ENCODE measurements around the gene C2orf76. TPM values are rescaled to one million over a fixed set of nuclear protein-coding genes. Genes with fewer than 3 reads are reported as not detected.

Gene C2orf76
- total and polyA plus RNA-seq, 2 of the 4 experiments (the other 2 are of a cell fraction) = 10.6 to 12.6 TPM

GRCh38 chr2:119307419-119308140 is 59.1 kb downstream of the C2orf76 start:
- H2AFZ ChIP-seq (replicated peaks; ENCODE audit: low read length, poor library complexity) = no peak overlapping the region
- ATAC-seq (ENCODE audit: low read depth) (no peak), DNase-seq (no peak)
- H3K27me3 ChIP-seq (ENCODE audit: control insufficient read depth, insufficient read depth, low read length) = no peaks in the 10 kb centered on the region
- no peaks in the 10 kb centered on the region for H4K20me1 ChIP-seq (ENCODE audit: insufficient read depth, low read length)
- intact Hi-C loops (cut with micrococcal nuclease) = no loop called here
- H2BK20ac ChIP-seq (ENCODE audit: low read depth, low read length) = no peak overlapping the region
- no peaks in the 10 kb centered on the region for H3K4me1 ChIP-seq (ENCODE audit: control insufficient read depth, insufficient read depth, low read length)
- H3K18ac ChIP-seq (ENCODE audit: low read depth, low read length) = no peak overlapping the region
- H3K9ac ChIP-seq (ENCODE audit: low read depth, low read length) = no peak overlapping the region
- H2BK5ac ChIP-seq (ENCODE audit: low read depth, low read length, poor library complexity, severe bottlenecking) = no peak overlapping the region
- no peak overlapping the region for H3K4me2 ChIP-seq (ENCODE audit: low read depth, low read length)
- no peak overlapping the region for H3K4ac ChIP-seq (ENCODE audit: low read depth, low read length)
- H3K14ac ChIP-seq (replicated peaks; ENCODE audit: low read depth, low read length) = no peak overlapping the region
- POLR2A ChIA-PET (ENCODE audit: unreplicated experiment) = no interaction called here
- no peak overlapping the region for H2BK120ac ChIP-seq (ENCODE audit: low read depth, low read length)
- H4K8ac ChIP-seq (ENCODE audit: low read depth in 2 of 2, low read length in 2 of 2) = no peak overlapping the region
- no peak overlapping the region for H3K23ac ChIP-seq (ENCODE audit: low read depth, low read length)
- dilution Hi-C loops (cut with HindIII; ENCODE audit: low sequenced_read_pairs, unreplicated experiment) = no loop called here
- no peak overlapping the region for H3K4me3 ChIP-seq (ENCODE audit: insufficient read depth, low read depth, low read length)
- no peak overlapping the region for H3K27ac ChIP-seq (ENCODE audit: insufficient read depth, low read length)
- in situ Hi-C loops (cut with MboI; ENCODE audit: low sequenced_read_pairs) = no loop called here
- TF ChIP-seq USF2 (IDR thresholded peaks at IDR 0.05; ENCODE audit: low read depth, low read length) (no peak), SMC3 (IDR thresholded peaks at IDR 0.05; ENCODE audit: low read depth, low read length) (no peak), CHD1 (IDR thresholded peaks at IDR 0.05; ENCODE audit: low read depth, low read length) (no peak), BHLHE40 (IDR thresholded peaks at IDR 0.05; ENCODE audit: low read depth, low read length) (no peak), FOS (IDR thresholded peaks at IDR 0.05; ENCODE audit: low read depth, low read length) (no peak), MAZ (IDR thresholded peaks at IDR 0.05; ENCODE audit: borderline replicate concordance, low read depth, low read length) (no peak), MAFK (IDR thresholded peaks at IDR 0.05; ENCODE audit: low read depth, low read length) (no peak), CTCF (conservative IDR thresholded peaks at IDR 0.05; ENCODE audit: low read depth, low read length) (no peak), RCOR1 (IDR thresholded peaks at IDR 0.05; ENCODE audit: insufficient replicate concordance, low read length) (no peak)
- TF ChIP-seq, protein P1, sequence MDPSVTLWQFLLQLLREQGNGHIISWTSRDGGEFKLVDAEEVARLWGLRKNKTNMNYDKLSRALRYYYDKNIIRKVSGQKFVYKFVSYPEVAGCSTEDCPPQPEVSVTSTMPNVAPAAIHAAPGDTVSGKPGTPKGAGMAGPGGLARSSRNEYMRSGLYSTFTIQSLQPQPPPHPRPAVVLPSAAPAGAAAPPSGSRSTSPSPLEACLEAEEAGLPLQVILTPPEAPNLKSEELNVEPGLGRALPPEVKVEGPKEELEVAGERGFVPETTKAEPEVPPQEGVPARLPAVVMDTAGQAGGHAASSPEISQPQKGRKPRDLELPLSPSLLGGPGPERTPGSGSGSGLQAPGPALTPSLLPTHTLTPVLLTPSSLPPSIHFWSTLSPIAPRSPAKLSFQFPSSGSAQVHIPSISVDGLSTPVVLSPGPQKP (IDR thresholded peaks at IDR 0.05; ENCODE audit: borderline replicate concordance, low read depth, low read length) = no peak
- no peaks in the 10 kb centered on the region for H3K9me1 ChIP-seq (ENCODE audit: insufficient read depth, low read length)
- H2AK5ac ChIP-seq (ENCODE audit: low read depth, low read length) = no peak overlapping the region
- H4K5ac ChIP-seq (ENCODE audit: low read depth, low read length) = no peak overlapping the region
- no peak overlapping the region for H3K56ac ChIP-seq (ENCODE audit: extremely low read depth, insufficient read depth, low read length)
- no peak overlapping the region for H2AK9ac ChIP-seq (replicated peaks; ENCODE audit: low read depth, low read length, poor library complexity)
- H4K91ac ChIP-seq (ENCODE audit: insufficient read depth, low read depth, low read length) = no peak overlapping the region
- WGBS, 2 experiments (ENCODE audit: extremely low coverage in 2 of 2, insufficient read length in 1 of 2) = no CpG with 5 or more reads among the region's 7 CpGs
- H3K9me3 ChIP-seq (ENCODE audit: control insufficient read depth, insufficient read depth, low read length) = no peaks in the 10 kb centered on the region
- no peak overlapping the region for H2BK15ac ChIP-seq (ENCODE audit: low read depth, low read length)
- no peaks in the 10 kb centered on the region for H3K36me3 ChIP-seq (ENCODE audit: control insufficient read depth, insufficient read depth, low read length)
- H3K79me1 ChIP-seq (ENCODE audit: low read depth in 1 of 2, low read length in 2 of 2) = no peaks in the 10 kb centered on the region
- CTCF ChIA-PET = no interaction called here
- no TSS peak for BruUV-seq (replicated peaks)
